SHP77 treated with DMSO at 0.1 percent for 48 hours (cell line): ENCODE data around the gene ERC1.
"Not testable (repeated sequence)": the region's sequence is repeated elsewhere in the genome, so short reads cannot be mapped to it uniquely, and the experiment has no call there.

Experiments
- DNase-seq: peaks from one replicate; lab custom pipeline; 2025; lab: John Stamatoyannopoulos, UW

Gene ERC1

GRCh38 chr12:1130164-1130563, 139.1 kb downstream of the ERC1 start:
- DNase-seq = no peak

GRCh38 chr12:1130571-1130970, 139.5 kb downstream of the ERC1 start:
- no peak for DNase-seq

DNA sequence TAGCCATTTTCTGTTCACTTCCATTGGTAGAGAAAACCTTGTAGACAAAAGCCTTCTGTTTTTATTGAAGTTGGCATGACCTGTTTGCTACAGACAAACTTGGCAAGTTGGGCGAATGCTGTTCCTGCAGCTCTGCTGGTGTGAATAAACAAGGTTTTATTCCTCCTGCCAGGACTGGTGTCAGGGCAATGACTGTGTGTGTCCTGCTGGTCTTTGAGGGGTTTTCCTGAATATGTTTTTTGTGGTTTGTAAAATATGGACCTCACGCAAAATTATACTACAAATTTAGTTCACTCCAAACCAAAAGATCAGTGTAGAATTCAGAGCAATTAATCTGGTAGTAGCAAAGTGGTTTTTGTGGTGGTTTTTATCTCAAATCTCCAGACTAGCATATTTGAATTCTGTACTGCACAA, 140.8 kb downstream of the ERC1 start:
- DNase-seq = no peak

- DNase-seq = no peak
Measured at GRCh38 chr12:1132311-1132710, 141.3 kb downstream of the ERC1 start.

DNA sequence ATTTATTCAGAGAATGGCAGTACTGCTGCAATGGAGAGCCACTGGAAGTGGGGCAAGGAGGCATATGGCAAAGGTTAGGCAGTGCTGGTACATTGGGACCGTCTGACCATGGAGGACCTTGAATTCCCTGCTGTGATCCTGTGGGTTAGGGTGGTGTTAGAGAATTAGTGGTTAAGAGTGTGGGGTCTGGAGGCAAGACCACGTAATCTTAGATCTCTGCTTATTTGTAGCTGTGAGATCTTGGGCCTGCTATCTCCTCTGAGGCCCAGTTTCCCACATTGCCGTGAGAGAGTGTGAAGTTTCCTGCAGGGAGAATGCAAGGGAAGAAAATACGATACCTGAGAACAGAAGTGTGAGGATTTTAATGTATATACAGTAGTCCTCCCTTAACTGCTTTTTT, 147.7 kb downstream of the ERC1 start:
- DNase-seq = no peak

DNA sequence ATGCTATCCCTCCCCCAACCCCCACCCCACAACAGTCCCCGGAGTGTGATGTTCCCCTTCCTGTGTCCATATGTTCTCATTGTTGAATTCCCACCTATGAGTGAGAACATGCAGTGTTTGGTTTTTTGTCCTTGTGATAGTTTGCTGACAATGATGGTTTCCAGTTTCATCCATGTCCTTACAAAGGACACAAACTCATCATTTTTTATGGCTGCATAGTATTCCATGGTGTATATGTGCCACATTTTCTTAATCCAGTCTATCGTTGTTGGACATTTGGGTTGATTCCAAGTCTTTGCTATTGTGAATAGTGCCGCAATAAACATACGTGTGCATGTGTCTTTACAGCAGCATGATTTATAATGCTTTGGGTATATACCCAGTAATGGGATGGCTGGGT, 155.7 kb downstream of the ERC1 start:
- not testable (repeated sequence) for DNase-seq

DNA sequence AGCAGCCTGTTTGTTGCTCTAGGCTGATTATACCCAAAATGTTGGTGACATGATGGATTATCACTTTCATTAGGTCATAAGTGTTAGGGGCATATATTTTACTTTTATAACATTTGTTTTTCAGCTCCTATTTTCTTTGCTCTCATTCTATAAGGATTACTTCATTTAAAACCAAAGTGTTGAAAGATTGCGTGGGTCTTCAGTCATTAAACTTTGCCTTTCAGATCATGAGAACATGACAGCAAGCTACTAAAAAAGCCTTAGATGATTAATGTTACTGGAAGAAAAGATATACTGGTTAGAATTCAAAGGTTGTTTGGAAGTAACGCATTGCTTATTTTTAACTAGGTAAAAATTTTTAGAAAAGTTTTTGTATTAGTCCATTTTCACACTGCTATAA, 156.8 kb downstream of the ERC1 start:
- no peak for DNase-seq

- no peak for DNase-seq
Measured at GRCh38 chr12:1157046-1157445, 166.0 kb downstream of the ERC1 start.

DNA sequence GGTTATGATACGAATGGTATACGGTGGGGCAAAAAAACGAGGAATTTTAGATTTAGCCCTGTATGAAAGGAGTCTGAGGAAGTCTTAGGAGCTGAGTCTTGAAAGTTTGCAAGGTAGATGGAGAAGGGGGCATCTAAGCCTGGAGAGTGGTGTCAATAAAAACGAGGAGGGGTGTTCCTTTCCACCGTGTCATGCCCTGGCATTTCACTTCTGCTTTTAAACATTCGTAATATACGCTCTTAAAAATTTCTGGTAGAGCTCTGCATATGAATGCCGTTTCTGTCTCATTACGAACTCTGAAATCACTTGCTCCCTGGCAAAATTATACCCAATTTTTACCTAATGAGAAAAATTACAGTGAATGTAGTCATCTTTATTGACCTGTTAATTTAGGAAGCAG, 170.2 kb downstream of the ERC1 start:
- no peak for DNase-seq

- DNase-seq = no peak
Measured at GRCh38 chr12:1162081-1162760, 171.2 kb downstream of the ERC1 start.

DNA sequence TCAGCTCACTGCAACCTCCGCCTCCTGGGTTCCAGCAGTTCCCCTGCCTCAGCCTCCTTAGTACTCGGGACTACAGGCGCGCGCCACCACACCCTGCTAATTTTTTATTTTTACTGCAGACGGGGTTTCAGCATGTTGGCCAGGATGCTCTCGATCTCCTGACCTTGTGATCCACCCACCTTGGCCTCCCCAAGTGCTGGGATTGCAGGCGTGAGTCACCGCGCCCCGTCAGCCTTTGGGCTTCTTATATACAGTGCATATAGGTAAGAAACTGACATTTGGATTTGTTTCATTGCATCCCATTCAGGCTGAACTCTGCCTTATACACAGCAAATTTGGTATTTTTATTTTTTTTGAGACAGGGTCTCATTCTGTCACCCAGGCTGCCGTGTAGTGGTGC, 176.8 kb downstream of the ERC1 start:
- DNase-seq = no peak

GRCh38 chr12:1170411-1170810, 179.4 kb downstream of the ERC1 start:
- no peak for DNase-seq

GRCh38 chr12:1171657-1172408, 180.8 kb downstream of the ERC1 start:
- no peak for DNase-seq

DNA sequence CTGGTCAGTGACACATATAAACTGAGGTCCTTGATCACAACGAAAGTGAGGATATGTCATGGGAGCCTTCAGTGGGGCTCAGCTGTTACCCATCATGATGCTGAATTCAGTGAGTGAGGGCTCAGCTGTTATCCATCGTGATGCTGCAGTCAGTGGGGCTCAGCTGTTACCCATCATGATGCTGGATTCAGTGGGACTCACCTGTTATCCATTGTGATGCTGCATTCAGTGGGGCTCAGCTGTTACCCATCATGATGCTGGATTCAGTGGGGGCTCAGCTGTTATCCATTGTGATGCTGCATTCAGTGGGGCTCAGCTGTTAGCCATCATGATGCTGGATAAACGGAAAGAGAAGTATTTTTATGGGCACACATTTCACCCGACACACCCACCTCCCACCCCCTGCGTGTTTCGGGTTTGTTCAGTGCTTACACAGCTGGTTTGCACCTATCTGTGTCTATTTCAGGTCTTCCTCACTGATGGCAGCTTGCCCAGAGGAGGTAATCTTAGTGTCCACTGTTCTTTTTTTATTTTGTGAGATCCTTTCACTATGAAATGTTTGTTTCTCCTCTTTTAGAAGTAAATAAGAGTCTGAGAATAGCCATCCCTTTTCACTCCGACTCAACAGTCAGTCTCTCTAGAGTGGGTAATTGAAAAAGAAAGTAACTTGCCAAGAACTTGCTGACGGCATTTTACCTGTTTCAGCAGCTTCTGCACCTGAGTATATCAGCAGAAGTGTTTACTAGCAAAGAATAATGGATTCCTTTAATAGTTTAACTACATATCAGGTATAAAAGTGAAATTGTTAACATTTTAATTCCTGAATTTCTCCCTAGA, 183.0 kb downstream of the ERC1 start:
- no peak for DNase-seq

- no peak for DNase-seq
Measured at GRCh38 chr12:1174659-1175058, 183.6 kb downstream of the ERC1 start.

GRCh38 chr12:1176191-1176590, 185.2 kb downstream of the ERC1 start:
- DNase-seq = no peak

GRCh38 chr12:1179128-1179527, 188.1 kb downstream of the ERC1 start:
- no peak for DNase-seq

- DNase-seq = no peak
Measured at GRCh38 chr12:1182069-1182468, 191.0 kb downstream of the ERC1 start.

DNA sequence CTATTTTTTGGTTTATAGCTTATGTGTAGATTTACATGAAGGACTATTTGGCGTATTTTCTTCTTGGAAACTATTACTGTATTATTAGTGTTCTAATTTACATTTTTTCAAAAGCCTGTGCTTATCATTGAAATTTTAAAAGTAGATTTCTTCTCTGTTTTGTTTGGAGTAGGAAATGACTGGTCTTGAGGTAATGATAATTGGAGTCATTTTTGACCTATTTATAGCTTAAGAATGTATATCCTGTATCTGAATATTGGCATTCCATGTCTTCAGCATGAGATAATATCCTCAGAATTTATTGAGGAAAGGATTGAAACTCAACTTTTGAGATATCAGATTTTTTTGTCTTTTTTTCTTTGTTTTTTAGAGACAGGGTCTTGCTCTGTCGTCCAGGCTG, 193.4 kb downstream of the ERC1 start:
- DNase-seq = no peak

DNA sequence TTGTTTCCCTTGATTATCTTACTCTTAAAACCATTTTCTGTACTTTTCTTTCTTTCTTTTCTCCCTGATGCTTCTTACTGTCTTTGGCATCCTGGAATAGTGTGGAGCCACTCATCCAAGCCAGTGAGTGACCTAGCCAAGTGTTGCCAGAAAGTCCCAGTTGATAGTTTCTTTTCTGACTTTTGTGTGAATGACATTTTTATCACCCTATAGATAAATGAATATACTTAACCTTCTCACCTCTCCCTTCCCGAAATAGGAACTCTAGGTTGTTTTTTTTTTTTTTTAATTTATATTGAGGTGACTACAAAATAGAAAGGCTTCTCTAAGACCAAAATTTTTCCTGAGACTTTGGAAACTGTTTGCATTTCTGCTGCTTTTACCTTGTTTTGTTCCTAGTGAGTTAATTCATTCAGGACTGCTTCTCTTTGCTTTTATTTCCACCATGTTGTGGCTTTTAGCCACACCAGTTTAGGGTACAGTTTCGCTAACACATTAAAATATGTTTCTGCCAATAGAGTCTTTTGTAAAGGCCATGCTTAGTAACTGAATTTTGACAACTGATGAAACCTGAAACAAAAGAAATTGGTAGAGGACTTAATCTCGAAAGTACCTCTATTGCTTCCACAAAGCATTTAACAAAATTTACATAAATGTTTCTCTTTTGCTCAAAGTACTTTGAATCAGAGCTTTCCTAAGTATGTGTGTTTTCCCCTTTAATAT, 194.6 kb downstream of the ERC1 start:
- no peak for DNase-seq

- no peak for DNase-seq
Measured at GRCh38 chr12:1186298-1186697, 195.3 kb downstream of the ERC1 start.

- no peak for DNase-seq
Measured at GRCh38 chr12:1188016-1188415, 197.0 kb downstream of the ERC1 start.
